ENCODE measurements around the gene MRPL37. TPM values are rescaled to one million over a fixed set of nuclear protein-coding genes. Genes with fewer than 3 reads are reported as not detected.

The MRPL37 gene
- total RNA-seq, 2 donors from 2014 or later, result 115 to 164 TPM

- H3K9me3 Mint-ChIP-seq, result no peaks in the 10 kb centered on the region
- ATAC-seq (replicated peaks), result no peak
- H3K27ac Mint-ChIP-seq, result no peak overlapping the region
- no peaks in the 10 kb centered on the region for H3K4me1 Mint-ChIP-seq
- H3K36me3 Mint-ChIP-seq (ENCODE audit: low read depth), result no peaks in the 10 kb centered on the region
- H3K27me3 Mint-ChIP-seq, result no peaks in the 10 kb centered on the region
- H3K4me3 Mint-ChIP-seq, result no peak overlapping the region
Observed at GRCh38 chr1:54266195-54266594, 66.2 kb downstream of the MRPL37 start.

GRCh38 chr1:54266908-54267307, 66.9 kb downstream of the MRPL37 start:
- H3K36me3 Mint-ChIP-seq (ENCODE audit: low read depth), result no peaks in the 10 kb centered on the region
- no peak overlapping the region for H3K27ac Mint-ChIP-seq

More at GRCh38 chr1:54266908-54267307, 66.9 kb downstream of the MRPL37 start:
- Mint-ChIP-seq H3K4me3 (no peak overlapping the region), H3K9me3 (no peaks in the 10 kb centered on the region), H3K4me1 (no peaks in the 10 kb centered on the region), H3K27me3 (no peaks in the 10 kb centered on the region)
- no peak for ATAC-seq (replicated peaks)

Other genes with a start within 250 kb of the MRPL37 start
- gene LDLRAD1, start 182.0 kb upstream of the MRPL37 start, total RNA-seq, result not detected
- gene TMEM59, start 147.0 kb upstream of the MRPL37 start, total RNA-seq, result 100 to 1,000 TPM; 173 to 188 TPM
- gene TCEANC2, start 146.6 kb upstream of the MRPL37 start, total RNA-seq, result 10 to 100 TPM; 14.7 to 15.2 TPM
- gene CDCP2, start 47.2 kb upstream of the MRPL37 start, total RNA-seq, result under 1 TPM in 1 of 2 donors, not detected in 1; 0.16 TPM
- gene CYB5RL, start 137 bp upstream of the MRPL37 start, total RNA-seq, result 10 to 100 TPM; 11.9 to 12.7 TPM
- gene SSBP3, start 206.2 kb downstream of the MRPL37 start, total RNA-seq, result 10 to 100 TPM; 40.3 to 56.3 TPM